Colonic mucosa (tissue), 4 donors: ENCODE results near the gene MOXD1. TPM values are rescaled to one million over a fixed set of nuclear protein-coding genes. Genes with fewer than 3 reads are reported as not detected.

Experiments used
- DNase-seq: peaks from one replicate; pipeline ENCODE4 v3.0.0-alpha.2; 2020
- H3K27ac ChIP-seq: fragments of 200-600 bp; one replicate; pipeline ENCODE4 v1.8.0; 2021
- H3K27me3 ChIP-seq: fragments of 200-600 bp; one replicate; pipeline ENCODE4 v1.8.0; 2021
- H3K36me3 ChIP-seq: fragments of 200-600 bp; one replicate; pipeline ENCODE4 v1.8.0; 2021
- H3K4me1 ChIP-seq: fragments of 200-600 bp; one replicate; pipeline ENCODE4 v1.8.0; 2021; ENCODE audit warnings: mild to moderate bottlenecking
- H3K4me3 ChIP-seq: fragments of 200-600 bp; one replicate; pipeline ENCODE4 v1.8.0; 2021
- H3K9ac ChIP-seq, 2 donors: one replicate each; pipeline ENCODE4 v1.7.0; 2013; ENCODE audit warnings: control low read depth in 2 of 2, low read depth in 2 of 2, low read length in 2 of 2
- H3K9me3 ChIP-seq: fragments of 200-600 bp; one replicate; pipeline ENCODE4 v1.8.0; 2021
- CTCF ChIP-seq: fragments of 200-600 bp; IDR thresholded peaks from one replicate; pipeline ENCODE4 v1.8.0; 2022; ENCODE audit warnings: antibody characterized with exemption, mild to moderate bottlenecking
- intact Hi-C: fragments of 100-400 bp; cut with DNase I; formaldehyde crosslinking; loops from one replicate; pipeline ENCODE4 v1.14.1; 2022
- total RNA-seq, 2 donors: library from RNA; stranded (reverse); fragmentation: NEBNext Ultra II Directional in 1 of 2; extraction: Animal tissue kit (Norgen Biotek cat#: 25700) in 1 of 2; gene quantifications; one replicate each; pipeline ENCODE4 v1.2.1, GENCODE V29; 2021
- donor health status: healthy.
- donor health status: DM: no; HTN: no; CAD: no.
- donor health status: DM: no; HTN: no; CAD: no.

The MOXD1 gene
- total RNA-seq, 2 donors from 2014 or later = 2.3 to 5.6 TPM

GRCh38 chr6:132256457-132256856 is 144.8 kb downstream of the MOXD1 start:
- Histone ChIP-seq H3K9me3 (no peaks in the 10 kb centered on the region), H3K9ac (no peak overlapping the region), H3K27me3 (no peaks in the 10 kb centered on the region), H3K4me1 (no peaks in the 10 kb centered on the region), H3K4me3 (no peak overlapping the region), H3K27ac (no peak overlapping the region), H3K36me3 (no peaks in the 10 kb centered on the region)
- DNase-seq = no peak
- intact Hi-C loops = no loop called here
- TF ChIP-seq CTCF = no peak

- no peak overlapping the region for H3K9ac ChIP-seq
- intact Hi-C loops = no loop called here
Observed at GRCh38 chr6:132253906-132254305, 147.4 kb downstream of the MOXD1 start.

GRCh38 chr6:132253211-132253610 is 148.1 kb downstream of the MOXD1 start:
- intact Hi-C loops = no loop called here
- H3K36me3 ChIP-seq = no peaks in the 10 kb centered on the region

More at GRCh38 chr6:132253906-132254305, 147.4 kb downstream of the MOXD1 start:
- H3K4me1 ChIP-seq = no peaks in the 10 kb centered on the region
- no peak overlapping the region for H3K27ac ChIP-seq
- no peaks in the 10 kb centered on the region for H3K9me3 ChIP-seq
- DNase-seq = no peak
- H3K36me3 ChIP-seq = no peaks in the 10 kb centered on the region
- TF ChIP-seq CTCF = no peak
- H3K27me3 ChIP-seq = no peaks in the 10 kb centered on the region
- H3K4me3 ChIP-seq = no peak overlapping the region

GRCh38 chr6:132252113-132252512 is 149.2 kb downstream of the MOXD1 start:
- no peak for TF ChIP-seq CTCF
- intact Hi-C loops = no loop called here
- Histone ChIP-seq H3K9me3 (no peaks in the 10 kb centered on the region), H3K27ac (no peak overlapping the region), H3K27me3 (no peaks in the 10 kb centered on the region), H3K4me3 (no peak overlapping the region), H3K36me3 (no peaks in the 10 kb centered on the region), H3K4me1 (no peaks in the 10 kb centered on the region), H3K9ac (no peak overlapping the region)
- DNase-seq = no peak

More at GRCh38 chr6:132253211-132253610, 148.1 kb downstream of the MOXD1 start:
- Histone ChIP-seq H3K27ac (no peak overlapping the region), H3K9me3 (no peaks in the 10 kb centered on the region), H3K9ac (no peak overlapping the region), H3K4me1 (no peaks in the 10 kb centered on the region), H3K4me3 (no peak overlapping the region), H3K27me3 (no peaks in the 10 kb centered on the region)
- TF ChIP-seq CTCF = no peak
- DNase-seq = no peak

- no peak overlapping the region for H3K4me3 ChIP-seq
- no peak overlapping the region for H3K9ac ChIP-seq
- no peaks in the 10 kb centered on the region for H3K27me3 ChIP-seq
- intact Hi-C loops = no loop called here
- H3K27ac ChIP-seq = no peak overlapping the region
- H3K9me3 ChIP-seq = no peaks in the 10 kb centered on the region
- DNase-seq = no peak
- no peaks in the 10 kb centered on the region for H3K4me1 ChIP-seq
- no peaks in the 10 kb centered on the region for H3K36me3 ChIP-seq
- TF ChIP-seq CTCF = no peak
Observed at GRCh38 chr6:132251711-132252110, 149.6 kb downstream of the MOXD1 start.
